Parathyroid adenoma (tissue), 2 donors: ENCODE data around the gene PAK2.

Experiments used
- H2AFZ ChIP-seq: fragments of 300-600 bp; sonication (generic); one replicate; pipeline ENCODE4 v1.7.0; 2017; ENCODE audit warnings: antibody characterized with exemption, mild to moderate bottlenecking
- H3K27ac ChIP-seq: fragments of 300-600 bp; sonication (generic); one replicate; pipeline ENCODE4 v1.7.0; 2017
- H3K27me3 ChIP-seq: fragments of 300-600 bp; sonication (generic); one replicate; pipeline ENCODE4 v1.7.0; 2017; ENCODE audit warnings: low read length; ENCODE audit not compliant: control insufficient read depth, insufficient read depth
- H3K36me3 ChIP-seq: fragments of 300-600 bp; sonication (generic); one replicate; pipeline ENCODE4 v1.7.0; 2017; ENCODE audit warnings: low read length; ENCODE audit not compliant: control insufficient read depth, insufficient read depth
- H3K4me1 ChIP-seq: fragments of 300-600 bp; sonication (generic); one replicate; pipeline ENCODE4 v1.7.0; 2017; ENCODE audit warnings: control low read depth
- H3K4me2 ChIP-seq: fragments of 300-600 bp; sonication (generic); one replicate; pipeline ENCODE4 v1.7.0; 2017; ENCODE audit warnings: low read length
- H3K4me3 ChIP-seq: fragments of 300-600 bp; sonication (generic); one replicate; pipeline ENCODE4 v1.7.0; 2017; ENCODE audit warnings: low read depth, low read length
- H3K79me2 ChIP-seq: fragments of 300-600 bp; sonication (generic); one replicate; pipeline ENCODE4 v1.7.0; 2017; ENCODE audit warnings: control low read depth
- H3K9ac ChIP-seq: fragments of 300-600 bp; sonication (generic); one replicate; pipeline ENCODE4 v1.7.0; 2017; ENCODE audit warnings: mild to moderate bottlenecking
- H3K9me3 ChIP-seq: fragments of 300-600 bp; sonication (generic); one replicate; pipeline ENCODE4 v1.7.0; 2017; ENCODE audit warnings: low read length; ENCODE audit not compliant: control insufficient read depth
- CTCF ChIP-seq: fragments of 300-600 bp; sonication (generic); IDR thresholded peaks from one replicate; pipeline ENCODE4 v1.7.0; 2017; ENCODE audit warnings: antibody characterized with exemption, mild to moderate bottlenecking
- donor health status: primary hyperparathyroidism.

PAK2 gene

GRCh38 chr3:196875258-196875657, 135.6 kb downstream of the PAK2 start:
- Histone ChIP-seq H3K27me3 (no peaks in the 10 kb centered on the region), H3K79me2 (peaks cover 79% of the 10 kb centered on the region), H3K4me2 (no peak overlapping the region), H3K36me3 (no peaks in the 10 kb centered on the region), H3K4me3 (no peak overlapping the region), H3K9me3 (no peaks in the 10 kb centered on the region), H3K4me1 (no peaks in the 10 kb centered on the region), H3K27ac (no peak overlapping the region), H2AFZ (no peak overlapping the region), H3K9ac (no peak overlapping the region)
- TF ChIP-seq CTCF, result no peak
